Cardiac fibroblast (primary cell): ENCODE measurements around the gene MAMLD1.

Experiments
- DNase-seq, 2 donors: peaks; one replicate each; pipeline versions ENCODE4 v3.0.0 to v3.0.0-alpha.2; 2010; ENCODE audit warnings: low read depth in 2 of 2
- H3K4me3 ChIP-seq, 2 donors: replicated peaks in 1 of 2; 1 replicate in 1 of 2; 2 replicates in 1 of 2; pipeline ENCODE4 v1.5.1; 2011; ENCODE audit warnings: low read depth in 2 of 2, low read length in 2 of 2, mild to moderate bottlenecking in 2 of 2, moderate library complexity in 1 of 2
- CTCF ChIP-seq: IDR thresholded peaks from one replicate; pipeline ENCODE4 v1.5.1; 2011; ENCODE audit warnings: low read depth, mild to moderate bottlenecking, low read length, inconsistent platforms

The MAMLD1 gene

GRCh38 chrX:150473371-150473770 is 110.3 kb downstream of the MAMLD1 start:
- TF ChIP-seq CTCF: no peak
- H3K4me3 ChIP-seq: no peak overlapping the region
- no peak for DNase-seq

- DNase-seq: peak in 1 of 2 donors; percentile 13
- no peak overlapping the region for H3K4me3 ChIP-seq
- TF ChIP-seq CTCF: no peak
Measured at GRCh38 chrX:150475461-150475860, 112.3 kb downstream of the MAMLD1 start.

- no peak for TF ChIP-seq CTCF
- peak; percentile 4 to 57 for DNase-seq
- H3K4me3 ChIP-seq: no peak overlapping the region
Measured at GRCh38 chrX:150476164-150476699, 113.1 kb downstream of the MAMLD1 start.

- no peak for DNase-seq
- no peak overlapping the region for H3K4me3 ChIP-seq
- no peak for TF ChIP-seq CTCF
Measured at GRCh38 chrX:150477371-150477770, 114.3 kb downstream of the MAMLD1 start.

- DNase-seq: no peak
- no peak for TF ChIP-seq CTCF
Measured at GRCh38 chrX:150478496-150479492, 115.7 kb downstream of the MAMLD1 start.

GRCh38 chrX:150482537-150483206 is 119.6 kb downstream of the MAMLD1 start:
- TF ChIP-seq CTCF: no peak
- peak in 1 of 2 donors; percentile 73 for DNase-seq
- H3K4me3 ChIP-seq: no peak overlapping the region

More at GRCh38 chrX:150478496-150479492, 115.7 kb downstream of the MAMLD1 start:
- no peak overlapping the region for H3K4me3 ChIP-seq
